Uterus (tissue), 4 donors: ENCODE data around the gene HILPDA. TPM values are rescaled to one million over a fixed set of nuclear protein-coding genes. Genes with fewer than 3 reads are reported as not detected.
A peak's percentile ranks its signal among the peaks of the same experiment; 100 is the strongest.
"Not testable (repeated sequence)": the region's sequence is repeated elsewhere in the genome, so short reads cannot be mapped to it uniquely, and the experiment has no call there.

Source experiments
- DNase-seq, 2 donors: peaks; one replicate each; pipeline ENCODE4 v3.0.0-alpha.2; 2019 to 2020
- H3K27ac ChIP-seq, 2 donors: fragments of 200-600 bp; sonication (generic); 1 replicate in 1 of 2; 2 replicates in 1 of 2; pipeline ENCODE4 v1.5.1; 2016 to 2018
- H3K27me3 ChIP-seq, 2 donors: fragments of 200-600 bp; sonication (generic); one replicate each; pipeline ENCODE4 v1.5.1; 2018 to 2019; ENCODE audit warnings: control low read depth in 1 of 2
- H3K36me3 ChIP-seq, 2 donors: fragments of 200-600 bp; sonication (generic); one replicate each; pipeline ENCODE4 v1.5.1; 2019; ENCODE audit warnings: control low read depth in 1 of 2
- H3K4me1 ChIP-seq, 2 donors: fragments of 200-600 bp; sonication (generic); one replicate each; pipeline ENCODE4 v1.5.1; 2018 to 2019; ENCODE audit warnings: control low read depth in 1 of 2
- H3K4me3 ChIP-seq, 2 donors: fragments of 200-600 bp; sonication (generic); 1 replicate in 1 of 2; 2 replicates in 1 of 2; pipeline ENCODE4 v1.5.1; 2018 to 2019; ENCODE audit warnings: mild to moderate bottlenecking in 1 of 2
- H3K9me3 ChIP-seq, 2 donors: fragments of 200-600 bp; sonication (generic); one replicate each; pipeline ENCODE4 v1.5.1; 2019; ENCODE audit warnings: control low read depth in 1 of 2
- CTCF ChIP-seq, 4 experiments: fragments of 200-600 bp in 2 of 4; fragments of 450-650 bp in 2 of 4; sonication (generic) in 2 of 4; IDR thresholded peaks; one replicate each; pipeline ENCODE4 v1.5.1; 2016 to 2019; ENCODE audit warnings: antibody characterized with exemption in 4 of 4, mild to moderate bottlenecking in 2 of 4, moderate library complexity in 1 of 4
- POLR2A ChIP-seq, 2 donors: fragments of 450-650 bp; IDR thresholded peaks; one replicate each; pipeline ENCODE4 v1.6.1; 2016; ENCODE audit warnings: antibody characterized with exemption in 2 of 2, mild to moderate bottlenecking in 1 of 2, moderate library complexity in 1 of 2
- intact Hi-C: fragments of 100-400 bp; cut with DNase I; formaldehyde crosslinking; loops from one replicate; pipeline ENCODE4 v1.15.1; 2023; ENCODE audit warnings: low total_unique reads
- total RNA-seq, 4 donors: library from RNA; depleted of rRNA in 3 of 4; stranded (reverse); fragments of >200 nt in 3 of 4; gene quantifications; one replicate each; pipeline versions ENCODE4 v1.1.0 to v1.2.4, GENCODE V29; 2014 to 2023
- donor health status: DM: yes; HTN: yes; CAD: no.

Gene HILPDA
- total RNA-seq, 4 donors from 2014 or later, result 14.4 to 55.6 (median 31.3) TPM

DNA sequence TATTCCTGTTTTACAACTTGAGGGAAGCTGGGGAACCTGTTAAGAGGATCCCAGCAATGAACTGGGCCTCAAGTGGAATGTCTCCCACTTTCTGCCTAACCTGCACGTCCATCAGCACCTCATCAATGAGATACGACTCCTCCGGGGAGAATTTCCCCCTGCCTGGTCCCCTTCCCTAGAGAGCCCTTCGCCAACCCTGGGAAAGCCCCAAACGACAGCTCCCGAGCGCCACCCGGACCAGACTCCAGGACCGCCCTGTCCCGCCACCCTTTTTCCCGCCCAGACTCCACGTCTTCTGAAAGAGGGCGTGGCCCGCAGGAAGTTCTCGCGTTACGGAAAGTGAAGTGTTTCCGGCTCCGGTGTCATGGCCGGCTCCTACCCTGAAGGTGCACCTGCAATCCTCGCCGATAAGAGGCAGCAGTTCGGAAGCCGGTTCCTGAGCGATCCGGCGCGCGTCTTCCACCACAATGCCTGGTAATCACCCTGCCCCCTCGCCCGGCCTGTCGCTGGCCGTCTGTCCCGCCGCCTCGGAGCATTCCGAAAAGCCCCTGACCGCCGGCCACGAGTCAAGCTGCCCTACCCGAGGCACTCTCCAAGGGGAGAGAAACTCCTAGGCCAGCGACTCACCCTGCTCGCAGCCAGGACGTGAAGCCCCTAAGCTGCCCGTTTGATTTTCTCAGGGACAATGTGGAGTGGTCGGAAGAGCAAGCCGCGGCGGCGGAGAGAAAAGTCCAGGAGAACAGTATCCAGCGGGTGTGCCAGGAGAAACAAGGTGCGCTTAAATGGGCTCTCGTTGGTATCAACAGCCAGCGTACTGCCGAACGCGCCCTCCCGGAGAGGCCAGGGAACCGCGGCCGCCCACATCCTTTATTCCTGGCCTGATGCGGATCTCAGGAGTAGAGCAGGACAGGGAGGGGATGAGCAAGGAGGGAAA, 21.0 kb downstream of the HILPDA start, which contains the start of gene METTL2B:
TSS of gene METTL2B (plus strand) at position 347 of the 934 bp plus-strand sequence. CDS start at position 365, 18 bp downstream.
- not testable (repeated sequence) for H3K27me3 ChIP-seq, H3K4me1 ChIP-seq
- peak within 1 kb of the TSS; percentile 67 to 77 for H3K27ac ChIP-seq

GRCh38 chr7:128477336-128477690, 21.6 kb downstream of the HILPDA start:
- intact Hi-C loops, H3K4me1 ChIP-seq, H3K27me3 ChIP-seq, DNase-seq, H3K9me3 ChIP-seq, H3K36me3 ChIP-seq: not testable (repeated sequence)
- H3K4me3 ChIP-seq, result peak overlapping the region; percentile 60 to 81
- peak overlapping the region; percentile 67 to 77 for H3K27ac ChIP-seq

More for the DNA sequence above, 21.0 kb downstream of the HILPDA start, which contains the start of gene METTL2B:
- DNase-seq, result peak; percentile 86 to 89
- H3K36me3 ChIP-seq, H3K9me3 ChIP-seq, intact Hi-C loops: not testable (repeated sequence)
- H3K4me3 ChIP-seq, result peak within 1 kb of the TSS; percentile 60 to 81
- TF ChIP-seq CTCF (IDR thresholded peaks at IDR 0.05) (peak in 3 of 4 experiments; percentile 33 to 50 (median 38)), POLR2A (IDR thresholded peaks at IDR 0.05) (peak; percentile 59 to 76)

- H3K9me3 ChIP-seq, H3K4me1 ChIP-seq, H3K36me3 ChIP-seq, DNase-seq, H3K4me3 ChIP-seq, H3K27me3 ChIP-seq, H3K27ac ChIP-seq, intact Hi-C loops: not testable (repeated sequence)
These were observed 23.4 kb downstream of the HILPDA start for GRCh38 chr7:128479082-128479481.

DNA sequence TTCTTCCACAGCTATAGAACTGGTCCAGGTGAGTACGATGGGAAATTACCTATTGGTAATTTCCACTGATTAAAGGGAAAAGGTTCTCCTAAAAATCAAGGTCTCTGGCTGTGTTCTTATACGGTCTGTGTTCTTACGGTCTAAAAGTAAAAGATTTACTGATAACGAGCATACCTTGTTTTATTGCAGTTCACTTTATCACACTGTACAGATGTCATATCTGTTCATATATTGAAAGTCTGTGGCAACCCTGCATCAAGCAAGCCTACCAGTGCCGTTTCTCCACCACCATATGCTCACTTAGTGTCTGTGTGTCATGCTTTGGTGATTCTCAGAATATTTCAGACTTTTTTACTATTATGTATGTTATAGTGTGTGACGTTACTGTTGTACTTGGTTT, 32.5 kb downstream of the HILPDA start:
- H3K9me3 ChIP-seq, H3K4me3 ChIP-seq, H3K36me3 ChIP-seq, intact Hi-C loops, H3K27ac ChIP-seq, DNase-seq, H3K4me1 ChIP-seq, H3K27me3 ChIP-seq: not testable (repeated sequence)

- intact Hi-C loops, result no loop called here
- H3K36me3 ChIP-seq, result no peaks in the 10 kb centered on the region
- H3K4me1 ChIP-seq, result no peaks in the 10 kb centered on the region
- TF ChIP-seq POLR2A (IDR thresholded peaks at IDR 0.05) (no peak), CTCF (IDR thresholded peaks at IDR 0.05) (no peak)
- DNase-seq, result no peak
- no peak overlapping the region for H3K27ac ChIP-seq
- no peaks in the 10 kb centered on the region for H3K9me3 ChIP-seq
- H3K4me3 ChIP-seq, result no peak overlapping the region
- H3K27me3 ChIP-seq, result no peaks in the 10 kb centered on the region
These were observed 41.7 kb downstream of the HILPDA start for GRCh38 chr7:128497405-128497804.

DNA sequence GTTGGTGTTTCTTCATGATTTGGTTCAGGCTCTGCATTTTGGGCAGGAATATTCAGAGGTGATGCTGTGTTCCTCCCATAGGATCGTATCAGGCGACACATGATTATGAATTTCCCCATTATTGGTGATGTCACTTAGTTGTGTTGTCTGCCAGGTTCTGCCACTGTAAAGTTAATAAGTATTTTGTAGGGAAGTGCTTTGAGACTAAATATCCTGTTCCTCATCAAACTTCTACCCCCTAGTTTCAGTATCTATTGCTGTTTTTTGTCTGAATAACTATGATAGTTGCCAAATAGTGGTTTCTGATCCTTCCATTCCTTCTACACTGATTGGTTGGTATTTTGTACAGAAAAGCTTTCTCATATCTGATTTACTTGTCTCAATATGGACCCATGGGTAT, 49.7 kb downstream of the HILPDA start:
- intact Hi-C loops, H3K4me3 ChIP-seq, H3K9me3 ChIP-seq, H3K27ac ChIP-seq, H3K4me1 ChIP-seq, H3K36me3 ChIP-seq, DNase-seq, H3K27me3 ChIP-seq: not testable (repeated sequence)

DNA sequence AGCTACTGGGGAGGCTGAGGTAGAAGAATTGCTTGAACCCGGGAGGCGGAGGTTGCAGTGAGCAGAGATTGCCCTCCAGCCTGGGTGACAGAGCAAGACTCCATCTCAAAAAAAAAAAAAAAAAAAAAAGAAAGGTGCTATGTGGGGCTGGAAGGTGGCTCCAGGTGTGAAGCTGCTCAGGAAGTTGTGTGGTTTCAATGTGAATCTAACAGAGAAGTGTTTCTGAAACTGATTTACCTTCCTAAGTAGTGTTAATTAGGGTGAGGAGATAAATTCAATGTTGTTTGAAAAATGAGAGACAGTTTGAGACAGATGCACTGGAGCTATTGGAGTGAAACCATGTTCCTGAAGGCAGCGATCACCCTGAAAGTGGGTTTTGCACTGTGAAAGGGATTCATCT, 51.1 kb downstream of the HILPDA start:
- intact Hi-C loops, H3K4me1 ChIP-seq, DNase-seq: not testable (repeated sequence)

DNA sequence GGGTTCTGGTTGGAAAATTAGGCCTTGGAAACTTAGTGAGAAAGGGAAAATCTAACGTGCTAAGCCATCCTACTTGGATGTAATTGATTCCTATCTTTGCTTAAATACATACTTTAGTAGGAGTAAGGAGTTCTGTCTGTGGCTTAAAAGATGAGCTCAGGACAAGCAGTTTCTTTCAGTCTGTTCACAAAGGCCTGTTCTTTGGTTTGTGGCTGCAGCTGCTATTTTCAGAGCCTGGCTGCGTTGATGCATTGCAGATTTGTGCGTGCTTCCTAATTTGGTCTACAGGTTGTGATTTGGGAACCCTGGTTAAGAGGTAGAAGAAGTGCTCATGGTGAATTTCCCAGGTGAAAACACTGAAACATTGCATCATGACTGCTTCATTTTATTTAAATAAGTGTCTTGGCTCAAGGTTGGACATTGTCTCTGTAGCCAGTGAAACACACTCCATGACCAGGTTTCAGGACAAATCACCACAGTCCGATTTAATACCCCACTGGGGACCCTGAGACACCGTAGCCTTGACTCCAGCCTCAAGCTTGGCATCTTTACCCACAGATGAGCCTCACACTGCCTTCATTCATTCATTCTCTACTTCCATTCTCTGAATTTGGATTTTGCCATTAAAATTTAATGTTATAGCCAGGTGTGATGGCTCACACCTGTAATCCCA, 51.8 kb downstream of the HILPDA start:
- H3K9me3 ChIP-seq, H3K4me1 ChIP-seq, intact Hi-C loops, H3K27me3 ChIP-seq, DNase-seq, H3K4me3 ChIP-seq, H3K36me3 ChIP-seq, H3K27ac ChIP-seq: not testable (repeated sequence)

More for the DNA sequence above, 51.1 kb downstream of the HILPDA start:
- H3K27me3 ChIP-seq, H3K36me3 ChIP-seq, H3K4me3 ChIP-seq, H3K9me3 ChIP-seq, H3K27ac ChIP-seq: not testable (repeated sequence)
